HG03469 (cell line): ENCODE measurements around the gene FJX1.
A peak's percentile ranks its signal among the peaks of the same experiment; 100 is the strongest.

Experiments
- ATAC-seq: cut with Tn5 transposase; IDR thresholded peaks from one replicate; pipeline ENCODE4 v1.9.1; 2021; ENCODE audit warnings: mild to moderate bottlenecking, moderate library complexity, moderate number of reproducible peaks; ENCODE audit not compliant: unreplicated experiment

The FJX1 gene

GRCh38 chr11:35605706-35606105 lies 12.6 kb upstream of the FJX1 start:
- no peak for ATAC-seq

- no peak for ATAC-seq
Measured at GRCh38 chr11:35606206-35606605, 12.1 kb upstream of the FJX1 start.

- ATAC-seq, result no peak
Measured at GRCh38 chr11:35608502-35608901, 9.8 kb upstream of the FJX1 start.

GRCh38 chr11:35609656-35610055 lies 8.6 kb upstream of the FJX1 start:
- no peak for ATAC-seq

DNA sequence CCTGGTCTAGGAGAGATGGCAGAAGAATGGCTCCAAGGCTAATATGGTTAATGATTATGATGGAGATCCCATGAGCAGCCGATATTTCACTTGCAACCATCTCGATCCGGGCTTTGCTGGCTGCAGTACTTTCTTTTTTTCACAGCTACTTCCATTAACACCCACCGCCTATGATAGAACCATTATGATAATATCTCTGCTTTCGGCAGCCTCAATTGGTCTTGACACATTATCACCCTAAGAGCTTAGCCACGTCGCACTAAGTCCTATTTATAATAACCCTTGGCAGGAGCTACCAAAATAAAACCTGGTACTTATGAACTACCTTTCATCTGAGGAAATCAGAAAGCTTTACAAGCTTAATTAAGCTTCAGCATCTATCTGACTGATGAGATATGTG lies 7.6 kb upstream of the FJX1 start:
- no peak for ATAC-seq

DNA sequence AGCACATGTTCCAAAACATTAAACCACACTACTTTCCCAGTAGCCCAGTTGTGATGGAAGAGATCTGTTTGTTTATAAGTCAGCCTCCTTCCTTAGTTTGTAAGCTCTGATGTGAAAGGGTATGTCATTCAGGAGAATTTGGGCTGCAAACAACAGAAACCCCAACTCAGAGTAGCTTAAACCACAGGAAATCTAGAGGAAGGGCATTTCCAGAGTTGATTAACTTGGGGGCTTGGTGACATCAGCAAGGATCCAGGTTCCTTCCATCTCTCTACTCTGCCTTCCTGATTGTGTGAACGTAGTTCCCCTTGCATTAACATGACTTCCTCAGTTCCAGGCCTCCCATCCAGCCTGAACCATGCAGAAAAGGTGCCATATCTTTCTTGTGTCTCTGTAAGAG lies 6.5 kb upstream of the FJX1 start:
- ATAC-seq, result no peak

DNA sequence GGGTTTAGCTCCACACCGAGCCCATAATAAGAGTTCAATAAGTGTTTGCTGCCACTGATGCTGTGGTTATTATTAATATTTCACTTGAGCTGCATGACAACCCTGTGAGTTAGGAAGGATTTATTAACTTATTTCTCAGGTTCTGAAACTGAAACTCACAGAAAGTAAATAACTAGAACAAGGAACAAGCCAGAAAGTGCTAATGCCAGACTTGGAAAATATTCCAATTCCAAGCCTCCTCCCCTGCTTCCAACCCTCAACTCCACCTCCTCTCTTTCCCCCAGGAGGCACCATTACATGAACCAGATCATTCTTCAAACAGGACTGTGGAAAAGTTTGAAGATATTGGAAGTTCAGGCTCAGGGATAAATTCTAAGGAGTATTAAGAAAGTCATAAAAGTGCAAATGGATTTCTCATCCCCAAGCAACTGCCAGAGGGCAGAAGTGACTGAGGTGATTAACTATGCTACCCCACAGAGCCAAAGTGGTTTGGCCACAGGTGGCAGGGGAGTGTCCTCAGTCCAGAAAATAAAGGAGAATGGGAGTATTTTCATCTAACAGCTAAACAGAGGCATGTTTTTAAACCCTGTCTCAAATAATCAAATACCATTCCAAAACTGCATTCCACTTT lies 3.2 kb upstream of the FJX1 start:
- no peak for ATAC-seq

- no peak for ATAC-seq
Measured at GRCh38 chr11:35615921-35616900, 2.0 kb upstream of the FJX1 start.

DNA sequence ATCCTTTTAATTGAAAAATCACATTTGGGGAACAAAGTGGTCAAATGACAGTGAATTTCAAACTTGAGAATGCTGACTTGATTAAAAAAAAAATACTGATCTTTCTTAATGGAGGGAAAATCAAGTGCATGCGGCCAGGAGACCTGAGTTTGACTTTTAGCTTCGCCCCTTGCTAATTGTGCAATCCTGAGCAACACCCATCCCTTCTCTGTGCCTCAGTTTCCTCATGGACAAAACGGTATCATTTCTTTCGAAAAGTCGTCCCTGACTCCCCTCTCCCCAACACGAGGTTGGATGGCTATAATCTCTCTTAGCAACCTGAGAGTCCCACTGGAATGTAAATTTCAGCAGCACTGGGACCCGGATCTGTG lies 959 bp upstream of the FJX1 start:
- ATAC-seq, result no peak

GRCh38 chr11:35618497-35619115 lies 346 bp downstream of the FJX1 start:
- peak; percentile 31 for ATAC-seq

- peak; percentile 24 for ATAC-seq
Measured at GRCh38 chr11:35619116-35619854, 1.0 kb downstream of the FJX1 start.

- no peak for ATAC-seq
Measured at GRCh38 chr11:35619855-35620640, 1.8 kb downstream of the FJX1 start.

GRCh38 chr11:35620795-35621194 lies 2.5 kb downstream of the FJX1 start:
- ATAC-seq, result no peak

- no peak for ATAC-seq
Measured at GRCh38 chr11:35621620-35622019, 3.4 kb downstream of the FJX1 start.

DNA sequence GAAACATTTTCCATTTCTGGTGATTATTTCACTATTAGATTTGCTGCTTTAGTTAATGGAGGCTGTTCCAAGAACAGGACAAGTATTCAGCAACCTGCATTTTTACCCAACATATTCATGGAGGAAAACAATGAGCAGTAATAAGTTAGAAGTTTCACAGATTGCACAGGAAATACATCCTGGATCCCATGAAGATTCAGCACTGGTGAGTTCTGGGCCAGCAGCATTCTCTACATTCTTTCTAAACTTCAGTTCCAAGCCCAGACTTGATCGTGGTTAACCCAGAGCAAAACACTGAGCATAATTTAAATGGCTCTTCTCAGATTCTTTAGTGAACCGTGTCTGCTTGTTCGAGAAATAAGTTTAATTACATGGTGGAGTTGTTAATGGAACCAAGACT lies 3.8 kb downstream of the FJX1 start:
- no peak for ATAC-seq

DNA sequence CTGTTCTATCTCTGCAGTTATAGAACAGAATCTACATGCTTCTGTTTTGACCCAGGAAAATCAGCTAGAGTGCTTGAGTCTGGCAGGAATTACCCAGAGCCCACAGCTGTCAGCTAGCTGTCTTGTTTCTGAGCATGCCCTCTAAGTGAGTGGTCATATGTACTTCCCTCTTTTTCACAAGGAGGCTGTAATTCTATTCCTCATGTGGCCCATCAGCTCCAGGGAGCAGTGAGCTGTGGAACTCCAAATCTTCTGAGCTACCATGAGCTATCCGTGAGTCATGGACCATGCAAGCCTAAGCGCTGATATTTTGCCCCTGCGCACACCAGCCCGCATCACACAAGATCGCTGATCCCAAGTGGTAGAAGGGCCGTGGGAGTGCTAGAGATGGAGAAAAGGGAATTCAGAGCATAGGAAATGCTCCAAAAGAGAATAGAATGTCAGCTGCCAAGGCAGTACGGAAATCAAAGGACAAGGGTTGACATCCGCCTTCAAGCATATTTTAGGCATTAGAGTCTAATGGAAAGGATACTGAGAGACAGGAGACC lies 5.4 kb downstream of the FJX1 start:
- ATAC-seq, result no peak

- ATAC-seq, result no peak
Measured at GRCh38 chr11:35624316-35624715, 6.1 kb downstream of the FJX1 start.

DNA sequence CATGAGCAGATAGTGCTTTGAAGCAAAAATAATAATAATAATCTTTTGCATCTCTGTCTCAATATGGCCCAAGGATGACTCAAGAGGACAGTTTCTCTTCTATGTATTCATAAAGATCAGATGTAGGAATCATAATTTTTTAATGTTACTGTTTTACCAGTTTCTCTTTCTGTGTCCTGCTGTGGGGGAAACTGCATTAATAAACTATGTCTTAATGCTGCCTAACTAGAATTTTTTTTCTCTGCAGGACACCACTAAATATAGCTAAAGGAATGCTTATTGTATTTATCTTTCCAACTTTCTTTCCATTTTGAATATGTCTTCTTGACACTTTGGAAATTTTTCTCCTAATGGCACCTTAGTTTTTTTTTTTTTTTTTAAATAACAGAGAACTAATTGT lies 6.5 kb downstream of the FJX1 start:
- ATAC-seq, result no peak

DNA sequence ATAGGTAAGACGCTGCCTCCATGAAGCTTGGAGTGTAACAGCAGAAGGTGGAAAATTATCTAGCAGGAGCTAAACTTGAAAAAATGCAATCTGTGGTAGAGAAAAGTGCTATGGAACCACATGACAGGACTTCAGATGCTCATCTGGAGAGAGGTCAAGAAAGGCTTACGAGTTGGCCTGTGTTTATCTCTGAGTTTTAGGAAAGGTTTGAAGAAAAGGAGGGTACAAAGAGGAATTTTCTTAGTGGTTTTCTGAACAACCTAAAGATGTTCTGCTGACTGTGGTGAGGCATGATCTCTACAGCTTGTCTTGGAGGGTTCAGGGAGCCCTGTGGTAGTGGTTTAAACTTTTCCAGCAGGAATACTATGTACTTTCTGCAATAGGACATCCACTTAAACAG lies 8.2 kb downstream of the FJX1 start:
- no peak for ATAC-seq

DNA sequence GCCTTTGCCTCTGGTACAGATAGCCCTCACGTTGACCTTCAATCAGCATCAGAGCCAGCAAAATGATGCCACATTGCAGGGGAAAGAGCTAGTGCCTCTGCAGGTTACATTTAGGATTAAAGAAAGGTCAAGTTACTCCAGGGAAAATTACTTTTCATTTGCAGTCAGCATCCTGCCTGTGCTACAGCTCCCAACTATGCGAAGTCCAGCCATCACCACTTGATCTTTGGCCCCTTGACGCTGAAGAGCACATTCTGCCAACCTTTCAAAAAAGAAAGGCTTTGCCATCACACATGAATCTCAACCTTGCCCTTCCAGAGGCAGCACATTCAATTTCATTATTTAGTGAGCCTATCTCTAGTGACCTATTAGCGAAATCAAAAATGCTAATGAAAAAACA lies 11.3 kb downstream of the FJX1 start:
- ATAC-seq, result no peak
